Activated T-helper 1 cell treated with anti-CD3 and anti-CD28 coated beads, Interleukin-12 subunit alpha, Interleukin-12 subunit beta, Interleukin-2, Interleukin-4 antibody, amounts not matched to agents 30 ng/mL and 10 ng/mL and 1 ng/mL, durations not matched to agents 14 hours and 24 hours and 36 hours (primary cell): Measurements from ENCODE around the gene ACVR1B. TPM values are rescaled to one million over a fixed set of nuclear protein-coding genes. Genes with fewer than 3 reads are reported as not detected.

ENCODE experiments used
- DNase-seq: peaks from one replicate; pipeline ENCODE4 v3.0.0; 2021; ENCODE audit warnings: low spot score
- H3K27ac Mint-ChIP-seq: one replicate; pipeline ENCODE4 v1.8.0; 2021; ENCODE audit warnings: mild to moderate bottlenecking, mixed read lengths
- H3K27me3 Mint-ChIP-seq: one replicate; pipeline ENCODE4 v1.8.0; 2022; ENCODE audit warnings: mild to moderate bottlenecking, moderate library complexity, mixed read lengths; ENCODE audit not compliant: insufficient read depth
- H3K36me3 Mint-ChIP-seq: one replicate; pipeline ENCODE4 v1.8.0; 2021; ENCODE audit warnings: low read depth, mixed read lengths
- H3K4me1 Mint-ChIP-seq: one replicate; pipeline ENCODE4 v1.8.0; 2021; ENCODE audit warnings: low read depth, mixed read lengths
- H3K4me3 Mint-ChIP-seq: one replicate; pipeline ENCODE4 v1.8.0; 2021; ENCODE audit warnings: mild to moderate bottlenecking, moderate library complexity, mixed read lengths
- H3K9me3 Mint-ChIP-seq: one replicate; pipeline ENCODE4 v1.8.0; 2021; ENCODE audit warnings: mixed read lengths
- intact Hi-C: fragments of 100-400 bp; cut with micrococcal nuclease; formaldehyde crosslinking; loops from one replicate; pipeline ENCODE4 v1.15.1; 2024
- total RNA-seq: library from RNA; stranded (reverse); gene quantifications from 2 replicates; pipeline ENCODE4 v1.2.3, GENCODE V29; 2022

ACVR1B gene
- total RNA-seq, 1 donor from 2014 or later: 11.4 TPM

- H3K27ac Mint-ChIP-seq: no peak overlapping the region
- no peaks in the 10 kb centered on the region for H3K9me3 Mint-ChIP-seq
- peaks cover 25% of the 10 kb centered on the region for H3K4me1 Mint-ChIP-seq
- H3K4me3 Mint-ChIP-seq: no peak overlapping the region
- peaks cover 1% of the 10 kb centered on the region for H3K36me3 Mint-ChIP-seq
- H3K27me3 Mint-ChIP-seq: peaks cover 14% of the 10 kb centered on the region
- intact Hi-C loops: no loop called here
- DNase-seq: no peak
These were observed 67.7 kb downstream of the ACVR1B start for GRCh38 chr12:52019113-52019770.

GRCh38 chr12:52020539-52021336 lies 69.2 kb downstream of the ACVR1B start:
- H3K36me3 Mint-ChIP-seq: peaks cover 1% of the 10 kb centered on the region
- intact Hi-C loops: loop anchor here (5.0 kb wide), 1 partner anchor 193 kb away; no protein-coding TSS in a partner anchor
- H3K9me3 Mint-ChIP-seq: no peaks in the 10 kb centered on the region
- DNase-seq: peak; percentile 38
- H3K4me3 Mint-ChIP-seq: no peak overlapping the region
- peaks cover 15% of the 10 kb centered on the region for H3K27me3 Mint-ChIP-seq
- H3K27ac Mint-ChIP-seq: no peak overlapping the region
- H3K4me1 Mint-ChIP-seq: peaks cover 38% of the 10 kb centered on the region

- DNase-seq: peak; percentile 18
- Mint-ChIP-seq H3K4me3 (peak overlapping the region; percentile 72), H3K9me3 (no peaks in the 10 kb centered on the region), H3K27me3 (peaks cover 14% of the 10 kb centered on the region), H3K4me1 (peaks cover 45% of the 10 kb centered on the region), H3K36me3 (no peaks in the 10 kb centered on the region), H3K27ac (peak overlapping the region; percentile 73)
- intact Hi-C loops: loop anchor here (1.0 to 5.0 kb wide), 5 partner anchors 16 to 196 kb away; no protein-coding TSS in a partner anchor
These were observed 71.3 kb downstream of the ACVR1B start for GRCh38 chr12:52022841-52023181.

- peaks cover 14% of the 10 kb centered on the region for H3K27me3 Mint-ChIP-seq
- no peaks in the 10 kb centered on the region for H3K9me3 Mint-ChIP-seq
- peak overlapping the region; percentile 86 for H3K4me3 Mint-ChIP-seq
- H3K36me3 Mint-ChIP-seq: no peaks in the 10 kb centered on the region
- intact Hi-C loops: loop anchor here (1.0 to 5.0 kb wide), 5 partner anchors 16 to 196 kb away; no protein-coding TSS in a partner anchor
- peak; percentile 85 for DNase-seq
- H3K4me1 Mint-ChIP-seq: peaks cover 45% of the 10 kb centered on the region
- H3K27ac Mint-ChIP-seq: peak overlapping the region; percentile 99
These were observed 71.9 kb downstream of the ACVR1B start for GRCh38 chr12:52023182-52023975.

- H3K36me3 Mint-ChIP-seq: no peaks in the 10 kb centered on the region
These were observed 72.6 kb downstream of the ACVR1B start for GRCh38 chr12:52023976-52024688.

GRCh38 chr12:52024845-52025230 lies 73.3 kb downstream of the ACVR1B start:
- peak; percentile 67 for DNase-seq
- Mint-ChIP-seq H3K9me3 (no peaks in the 10 kb centered on the region), H3K36me3 (no peaks in the 10 kb centered on the region), H3K4me1 (peaks cover 45% of the 10 kb centered on the region), H3K4me3 (peak overlapping the region; percentile 86), H3K27ac (peak overlapping the region; percentile 99), H3K27me3 (peaks cover 14% of the 10 kb centered on the region)
- intact Hi-C loops: loop anchor here (1.0 to 5.0 kb wide), 9 partner anchors 8 to 600 kb away; partner anchors contain the start of genes ACVR1B, ATG101, NR4A1 and SLC4A8

More at GRCh38 chr12:52023976-52024688, 72.6 kb downstream of the ACVR1B start:
- H3K27ac Mint-ChIP-seq: peak overlapping the region; percentile 99
- H3K4me1 Mint-ChIP-seq: peaks cover 45% of the 10 kb centered on the region
- no peaks in the 10 kb centered on the region for H3K9me3 Mint-ChIP-seq
- peak overlapping the region; percentile 86 for H3K4me3 Mint-ChIP-seq
- DNase-seq: no peak
- H3K27me3 Mint-ChIP-seq: peaks cover 14% of the 10 kb centered on the region
- intact Hi-C loops: loop anchor here (1.0 to 5.0 kb wide), 6 partner anchors 17 to 599 kb away; partner anchors contain the start of gene SLC4A8

- H3K4me3 Mint-ChIP-seq: peak overlapping the region; percentile 86
- no peaks in the 10 kb centered on the region for H3K9me3 Mint-ChIP-seq
- peak overlapping the region; percentile 99 for H3K27ac Mint-ChIP-seq
- H3K36me3 Mint-ChIP-seq: no peaks in the 10 kb centered on the region
- peaks cover 11% of the 10 kb centered on the region for H3K27me3 Mint-ChIP-seq
- no peak for DNase-seq
- intact Hi-C loops: no loop called here
- peaks cover 31% of the 10 kb centered on the region for H3K4me1 Mint-ChIP-seq
These were observed 74.8 kb downstream of the ACVR1B start for GRCh38 chr12:52026263-52026662.

GRCh38 chr12:52027085-52027843 lies 75.8 kb downstream of the ACVR1B start:
- H3K27me3 Mint-ChIP-seq: peaks cover 9% of the 10 kb centered on the region
- H3K9me3 Mint-ChIP-seq: no peaks in the 10 kb centered on the region
- peaks cover 34% of the 10 kb centered on the region for H3K4me1 Mint-ChIP-seq
- no peak overlapping the region for H3K27ac Mint-ChIP-seq
- no peak overlapping the region for H3K4me3 Mint-ChIP-seq
- DNase-seq: no peak
- intact Hi-C loops: no loop called here
- no peaks in the 10 kb centered on the region for H3K36me3 Mint-ChIP-seq

- no peak overlapping the region for H3K27ac Mint-ChIP-seq
- intact Hi-C loops: loop anchor here (5.0 to 10.0 kb wide), 2 partner anchors 223 to 975 kb away; partner anchors contain the start of gene EIF4B
These were observed 78.2 kb downstream of the ACVR1B start for GRCh38 chr12:52029685-52030084.

GRCh38 chr12:52032446-52032803 lies 80.9 kb downstream of the ACVR1B start:
- Mint-ChIP-seq H3K27me3 (peaks cover 15% of the 10 kb centered on the region), H3K4me3 (peak overlapping the region; percentile 66), H3K9me3 (no peaks in the 10 kb centered on the region), H3K4me1 (peaks cover 44% of the 10 kb centered on the region), H3K27ac (peak overlapping the region; percentile 9), H3K36me3 (no peaks in the 10 kb centered on the region)
- intact Hi-C loops: loop anchor here (2.0 to 10.0 kb wide), 3 partner anchors 36 to 972 kb away; partner anchors contain the start of genes ATG101 and EIF4B
- DNase-seq: no peak

More at GRCh38 chr12:52029685-52030084, 78.2 kb downstream of the ACVR1B start:
- no peak for DNase-seq
- Mint-ChIP-seq H3K9me3 (no peaks in the 10 kb centered on the region), H3K36me3 (no peaks in the 10 kb centered on the region), H3K27me3 (peaks cover 12% of the 10 kb centered on the region), H3K4me1 (peaks cover 43% of the 10 kb centered on the region), H3K4me3 (no peak overlapping the region)

GRCh38 chr12:52032804-52033445 lies 81.4 kb downstream of the ACVR1B start:
- H3K9me3 Mint-ChIP-seq: no peaks in the 10 kb centered on the region
- H3K4me1 Mint-ChIP-seq: peaks cover 44% of the 10 kb centered on the region
- peak overlapping the region; percentile 72 for H3K4me3 Mint-ChIP-seq
- no peaks in the 10 kb centered on the region for H3K36me3 Mint-ChIP-seq
- H3K27ac Mint-ChIP-seq: peak overlapping the region; percentile 74
- H3K27me3 Mint-ChIP-seq: peaks cover 15% of the 10 kb centered on the region
- DNase-seq: peak; percentile 90
- intact Hi-C loops: loop anchor here (1.0 to 10.0 kb wide), 5 partner anchors 8 to 972 kb away; partner anchors contain the start of genes ATG101, EIF4B and NR4A1
